ENCODE results near the gene PRKN.

PRKN gene

GRCh38 chr6:161894436-161894835 lies 833.1 kb downstream of the PRKN start:
- ATAC-seq = no peak
- TF ChIP-seq TCF4 (CRISPR knock-in tag; IDR thresholded peaks at IDR 0.05; ENCODE audit: borderline replicate concordance) = no peak
- TF ChIP-seq, protein P1, sequence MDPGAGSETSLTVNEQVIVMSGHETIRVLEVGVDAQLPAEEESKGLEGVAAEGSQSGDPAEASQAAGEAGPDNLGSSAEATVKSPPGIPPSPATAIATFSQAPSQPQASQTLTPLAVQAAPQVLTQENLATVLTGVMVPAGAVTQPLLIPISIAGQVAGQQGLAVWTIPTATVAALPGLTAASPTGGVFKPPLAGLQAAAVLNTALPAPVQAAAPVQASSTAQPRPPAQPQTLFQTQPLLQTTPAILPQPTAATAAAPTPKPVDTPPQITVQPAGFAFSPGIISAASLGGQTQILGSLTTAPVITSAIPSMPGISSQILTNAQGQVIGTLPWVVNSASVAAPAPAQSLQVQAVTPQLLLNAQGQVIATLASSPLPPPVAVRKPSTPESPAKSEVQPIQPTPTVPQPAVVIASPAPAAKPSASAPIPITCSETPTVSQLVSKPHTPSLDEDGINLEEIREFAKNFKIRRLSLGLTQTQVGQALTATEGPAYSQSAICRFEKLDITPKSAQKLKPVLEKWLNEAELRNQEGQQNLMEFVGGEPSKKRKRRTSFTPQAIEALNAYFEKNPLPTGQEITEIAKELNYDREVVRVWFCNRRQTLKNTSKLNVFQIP (CRISPR knock-in tag; IDR thresholded peaks at IDR 0.05; ENCODE audit: borderline replicate concordance, low read depth) = no peak
- no peak for TF ChIP-seq ZC3H10 (CRISPR knock-in tag; IDR thresholded peaks at IDR 0.05)
- no peak for TF ChIP-seq PPARA (CRISPR knock-in tag; IDR thresholded peaks at IDR 0.05; ENCODE audit: borderline replicate concordance)
- no peak for TF ChIP-seq ESRRG (CRISPR knock-in tag; IDR thresholded peaks at IDR 0.05)
- no peak for TF ChIP-seq ZNF8 (CRISPR knock-in tag; IDR thresholded peaks at IDR 0.05)
- TF ChIP-seq, protein P2, sequence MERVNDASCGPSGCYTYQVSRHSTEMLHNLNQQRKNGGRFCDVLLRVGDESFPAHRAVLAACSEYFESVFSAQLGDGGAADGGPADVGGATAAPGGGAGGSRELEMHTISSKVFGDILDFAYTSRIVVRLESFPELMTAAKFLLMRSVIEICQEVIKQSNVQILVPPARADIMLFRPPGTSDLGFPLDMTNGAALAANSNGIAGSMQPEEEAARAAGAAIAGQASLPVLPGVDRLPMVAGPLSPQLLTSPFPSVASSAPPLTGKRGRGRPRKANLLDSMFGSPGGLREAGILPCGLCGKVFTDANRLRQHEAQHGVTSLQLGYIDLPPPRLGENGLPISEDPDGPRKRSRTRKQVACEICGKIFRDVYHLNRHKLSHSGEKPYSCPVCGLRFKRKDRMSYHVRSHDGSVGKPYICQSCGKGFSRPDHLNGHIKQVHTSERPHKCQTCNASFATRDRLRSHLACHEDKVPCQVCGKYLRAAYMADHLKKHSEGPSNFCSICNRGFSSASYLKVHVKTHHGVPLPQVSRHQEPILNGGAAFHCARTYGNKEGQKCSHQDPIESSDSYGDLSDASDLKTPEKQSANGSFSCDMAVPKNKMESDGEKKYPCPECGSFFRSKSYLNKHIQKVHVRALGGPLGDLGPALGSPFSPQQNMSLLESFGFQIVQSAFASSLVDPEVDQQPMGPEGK (CRISPR knock-in tag; IDR thresholded peaks at IDR 0.05; ENCODE audit: borderline replicate concordance) = no peak
- TF ChIP-seq RARB (CRISPR knock-in tag; IDR thresholded peaks at IDR 0.05) = no peak
- TF ChIP-seq ZFP3 (CRISPR knock-in tag; IDR thresholded peaks at IDR 0.05) = no peak
- TF ChIP-seq ISL1 (CRISPR knock-in tag; IDR thresholded peaks at IDR 0.05) = no peak
- no peak for TF ChIP-seq TOX (CRISPR knock-in tag; IDR thresholded peaks at IDR 0.05; ENCODE audit: borderline replicate concordance)
- no peak for TF ChIP-seq CSRNP3 (CRISPR knock-in tag; IDR thresholded peaks at IDR 0.05)
- TF ChIP-seq CREB5 (CRISPR knock-in tag; IDR thresholded peaks at IDR 0.05; ENCODE audit: low read depth) = no peak
- TF ChIP-seq GLIS3 (CRISPR knock-in tag; IDR thresholded peaks at IDR 0.05) = no peak
- no peak for TF ChIP-seq SNAI2 (CRISPR knock-in tag; IDR thresholded peaks at IDR 0.05)
- TF ChIP-seq BACH2 (CRISPR knock-in tag; IDR thresholded peaks at IDR 0.05; ENCODE audit: borderline replicate concordance) = no peak

- ATAC-seq = no peak
- no peak for TF ChIP-seq CREB5 (CRISPR knock-in tag; IDR thresholded peaks at IDR 0.05; ENCODE audit: low read depth)
- TF ChIP-seq ZFP3 (CRISPR knock-in tag; IDR thresholded peaks at IDR 0.05) = no peak
- TF ChIP-seq ISL1 (CRISPR knock-in tag; IDR thresholded peaks at IDR 0.05) = no peak
- TF ChIP-seq ZC3H10 (CRISPR knock-in tag; IDR thresholded peaks at IDR 0.05) = no peak
Measured at GRCh38 chr6:161891542-161891941, 836.0 kb downstream of the PRKN start.

DNA sequence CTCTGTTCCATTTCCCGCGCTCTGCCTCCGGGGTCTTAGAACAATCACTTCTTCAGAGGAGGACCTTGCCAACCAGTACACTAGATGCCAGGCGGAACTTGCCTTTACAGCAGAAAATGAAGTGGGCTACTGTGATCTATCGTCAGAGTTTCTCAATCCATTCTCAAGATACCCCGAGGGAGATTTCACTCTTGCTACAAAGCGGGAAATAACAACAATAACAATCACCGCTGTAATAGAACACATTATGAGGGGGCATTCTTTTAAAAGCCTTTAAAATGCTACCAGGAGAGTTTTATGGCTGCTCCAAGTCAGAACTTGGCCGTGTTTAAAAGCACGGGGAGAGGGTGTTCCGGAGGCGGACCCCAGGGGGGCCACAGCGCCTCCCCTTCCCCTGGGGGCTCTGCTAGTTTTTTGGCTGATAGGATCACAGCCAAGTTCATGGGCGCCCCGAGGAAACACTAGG lies 836.7 kb downstream of the PRKN start:
- no peak for ATAC-seq
- TF ChIP-seq ISL1 (CRISPR knock-in tag; IDR thresholded peaks at IDR 0.05) (no peak), ESRRG (CRISPR knock-in tag; IDR thresholded peaks at IDR 0.05) (no peak), PPARA (CRISPR knock-in tag; IDR thresholded peaks at IDR 0.05; ENCODE audit: borderline replicate concordance) (no peak), RARB (CRISPR knock-in tag; IDR thresholded peaks at IDR 0.05) (no peak), CSRNP3 (CRISPR knock-in tag; IDR thresholded peaks at IDR 0.05) (no peak), TCF4 (CRISPR knock-in tag; IDR thresholded peaks at IDR 0.05; ENCODE audit: borderline replicate concordance) (no peak), ZFP30 (CRISPR knock-in tag; IDR thresholded peaks at IDR 0.05) (no peak), SNAI2 (CRISPR knock-in tag; IDR thresholded peaks at IDR 0.05) (no peak), ARNTL (CRISPR knock-in tag; IDR thresholded peaks at IDR 0.05; ENCODE audit: borderline replicate concordance, low read depth) (no peak), ZNF70 (CRISPR knock-in tag; IDR thresholded peaks at IDR 0.05) (no peak)
- TF ChIP-seq, protein P2 (CRISPR knock-in tag; IDR thresholded peaks at IDR 0.05; ENCODE audit: borderline replicate concordance) = no peak

Data from SK-N-SH treated with all-trans-retinoic acid at 6 μM for 48 hours (cell line).